Measurements from ENCODE around the gene GRB7.
"Not testable (repeated sequence)": the region's sequence is repeated elsewhere in the genome, so short reads cannot be mapped to it uniquely, and the experiment has no call there.

GRB7 gene

DNA sequence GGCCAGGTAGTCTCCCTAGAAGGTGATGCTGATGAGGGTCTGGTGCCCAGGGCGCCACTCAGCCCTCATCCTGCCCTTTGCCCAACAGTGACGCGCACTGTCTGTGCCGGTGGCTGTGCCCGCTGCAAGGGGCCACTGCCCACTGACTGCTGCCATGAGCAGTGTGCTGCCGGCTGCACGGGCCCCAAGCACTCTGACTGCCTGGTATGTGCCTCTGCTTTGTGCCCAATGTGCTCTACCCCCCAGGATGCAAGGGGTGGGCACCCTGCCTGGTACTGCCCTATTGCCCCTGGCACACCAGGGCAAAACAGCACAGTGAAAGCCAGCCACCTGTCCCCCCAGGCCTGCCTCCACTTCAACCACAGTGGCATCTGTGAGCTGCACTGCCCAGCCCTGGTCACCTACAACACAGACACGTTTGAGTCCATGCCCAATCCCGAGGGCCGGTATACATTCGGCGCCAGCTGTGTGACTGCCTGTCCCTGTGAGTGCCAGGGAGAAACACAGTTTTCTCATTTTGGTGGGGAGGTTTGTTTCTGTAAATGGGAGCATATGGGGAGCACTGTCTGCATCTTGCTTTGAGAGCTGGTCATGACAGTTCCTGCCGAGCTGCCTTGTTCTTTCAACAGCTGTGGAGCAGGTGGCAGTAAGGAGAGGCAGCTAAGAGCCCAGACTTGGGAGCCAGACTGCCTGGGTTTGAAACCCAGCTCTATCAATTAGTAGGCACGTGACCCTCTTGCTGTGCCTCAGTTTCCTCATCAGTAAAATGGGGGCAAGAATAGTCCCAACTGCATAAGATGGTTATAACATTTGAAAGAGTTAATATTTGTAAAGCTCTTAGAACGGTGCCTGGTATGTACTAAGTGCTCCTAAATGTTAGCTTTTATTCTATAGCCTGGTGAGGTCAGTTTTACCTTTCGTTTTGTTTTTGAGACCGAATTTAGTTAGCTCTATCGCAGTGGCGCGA is 27.5 kb upstream of the GRB7 start:
- DNase-seq (ENCODE audit: low read depth): no peak

DNA sequence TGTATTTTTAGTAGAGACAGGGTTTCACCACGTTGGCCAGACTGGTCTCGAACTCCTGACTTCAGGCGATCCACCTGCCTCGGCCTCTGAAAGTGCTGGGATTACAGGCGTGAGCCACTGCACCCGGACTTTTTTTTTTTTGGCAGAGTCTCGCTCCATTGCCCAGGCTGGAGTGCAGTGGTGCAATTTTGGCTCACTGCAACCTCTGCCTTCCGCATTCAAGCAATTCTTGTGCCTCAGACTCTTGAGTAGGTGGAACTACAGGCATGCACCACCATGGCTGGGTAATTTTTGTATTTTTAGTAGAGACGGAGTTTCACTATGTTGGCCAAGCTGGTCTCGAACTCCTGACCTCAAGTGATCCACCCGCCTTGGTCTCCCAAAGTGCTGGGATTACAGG is 26.7 kb upstream of the GRB7 start:
- DNase-seq (ENCODE audit: low read depth): not testable (repeated sequence)

DNA sequence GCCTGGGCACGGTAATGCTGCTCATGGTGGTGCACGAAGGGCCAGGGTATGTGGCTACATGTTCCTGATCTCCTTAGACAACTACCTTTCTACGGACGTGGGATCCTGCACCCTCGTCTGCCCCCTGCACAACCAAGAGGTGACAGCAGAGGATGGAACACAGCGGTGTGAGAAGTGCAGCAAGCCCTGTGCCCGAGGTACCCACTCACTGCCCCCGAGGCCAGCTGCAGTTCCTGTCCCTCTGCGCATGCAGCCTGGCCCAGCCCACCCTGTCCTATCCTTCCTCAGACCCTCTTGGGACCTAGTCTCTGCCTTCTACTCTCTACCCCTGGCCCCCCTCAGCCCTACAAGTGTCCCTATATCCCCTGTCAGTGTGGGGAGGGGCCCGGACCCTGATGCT is 25.9 kb upstream of the GRB7 start:
- DNase-seq (ENCODE audit: low read depth): no peak

DNA sequence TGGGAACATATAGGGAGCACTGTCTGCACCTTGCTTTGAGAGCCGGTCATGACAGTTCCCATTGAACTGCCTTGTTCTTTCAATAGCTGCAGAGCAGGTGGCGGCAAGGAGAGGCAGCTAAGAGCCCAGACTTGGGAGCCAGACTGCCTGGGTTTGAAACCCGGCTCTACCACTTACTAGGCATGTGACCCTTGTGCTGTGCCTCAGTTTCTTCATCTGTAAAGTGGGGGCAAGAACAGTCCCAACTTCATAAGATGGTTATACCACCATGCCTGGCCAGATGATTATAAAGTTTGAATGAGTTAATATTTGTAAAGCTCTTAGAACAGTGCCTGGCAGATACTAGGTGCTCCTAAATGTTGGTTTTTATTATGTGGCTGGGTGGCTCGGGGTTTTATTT is 23.5 kb upstream of the GRB7 start:
- no peak for DNase-seq (ENCODE audit: low read depth)

DNA sequence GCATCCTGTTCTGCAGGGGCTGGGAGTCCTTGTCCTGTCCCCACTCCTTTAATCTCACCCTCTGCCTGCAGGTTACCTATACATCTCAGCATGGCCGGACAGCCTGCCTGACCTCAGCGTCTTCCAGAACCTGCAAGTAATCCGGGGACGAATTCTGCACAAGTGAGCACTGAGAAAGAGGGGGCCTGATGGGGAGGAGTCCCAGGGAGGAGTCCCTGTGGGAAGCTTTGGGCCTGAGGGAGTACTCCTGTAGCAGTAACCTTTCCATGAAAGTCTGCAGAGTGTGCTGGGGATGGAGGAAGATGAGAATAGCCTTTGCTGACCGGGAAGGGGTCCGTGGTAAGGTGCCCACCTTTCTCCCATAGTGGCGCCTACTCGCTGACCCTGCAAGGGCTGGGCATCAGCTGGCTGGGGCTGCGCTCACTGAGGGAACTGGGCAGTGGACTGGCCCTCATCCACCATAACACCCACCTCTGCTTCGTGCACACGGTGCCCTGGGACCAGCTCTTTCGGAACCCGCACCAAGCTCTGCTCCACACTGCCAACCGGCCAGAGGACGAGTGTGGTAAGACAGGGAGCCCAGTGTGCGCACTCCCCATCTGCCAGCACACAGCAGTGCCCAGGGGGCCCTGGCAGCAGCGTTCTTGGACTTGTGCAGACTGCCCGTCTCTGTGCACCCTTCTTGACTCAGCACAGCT is 22.2 kb upstream of the GRB7 start:
- DNase-seq (ENCODE audit: low read depth): no peak

DNA sequence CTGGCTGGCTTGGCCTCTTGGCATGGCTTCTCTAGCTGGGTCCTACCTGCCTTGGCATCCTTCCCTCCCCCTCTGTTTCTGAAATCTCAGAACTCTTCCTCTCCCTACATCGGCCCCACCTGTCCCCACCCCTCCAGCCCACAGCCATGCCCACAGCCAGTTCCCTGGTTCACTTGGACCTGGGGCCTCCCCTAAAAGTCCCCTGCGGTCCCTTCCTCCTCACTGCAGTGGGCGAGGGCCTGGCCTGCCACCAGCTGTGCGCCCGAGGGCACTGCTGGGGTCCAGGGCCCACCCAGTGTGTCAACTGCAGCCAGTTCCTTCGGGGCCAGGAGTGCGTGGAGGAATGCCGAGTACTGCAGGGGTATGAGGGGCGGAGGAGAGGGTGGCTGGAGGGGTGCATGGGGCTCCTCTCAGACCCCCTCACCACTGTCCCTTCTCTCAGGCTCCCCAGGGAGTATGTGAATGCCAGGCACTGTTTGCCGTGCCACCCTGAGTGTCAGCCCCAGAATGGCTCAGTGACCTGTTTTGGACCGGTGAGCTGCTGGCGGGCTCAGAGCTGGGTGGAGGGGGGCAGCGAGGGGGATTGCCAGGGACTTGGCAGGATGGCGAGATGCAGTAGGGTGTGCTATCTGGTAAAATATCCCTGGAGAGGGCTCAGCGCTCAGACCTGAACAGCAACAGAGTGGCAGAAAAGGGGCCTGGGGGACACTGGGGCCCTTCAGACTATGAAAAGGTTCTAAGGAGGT is 21.5 kb upstream of the GRB7 start:
- DNase-seq (ENCODE audit: low read depth): no peak

DNA sequence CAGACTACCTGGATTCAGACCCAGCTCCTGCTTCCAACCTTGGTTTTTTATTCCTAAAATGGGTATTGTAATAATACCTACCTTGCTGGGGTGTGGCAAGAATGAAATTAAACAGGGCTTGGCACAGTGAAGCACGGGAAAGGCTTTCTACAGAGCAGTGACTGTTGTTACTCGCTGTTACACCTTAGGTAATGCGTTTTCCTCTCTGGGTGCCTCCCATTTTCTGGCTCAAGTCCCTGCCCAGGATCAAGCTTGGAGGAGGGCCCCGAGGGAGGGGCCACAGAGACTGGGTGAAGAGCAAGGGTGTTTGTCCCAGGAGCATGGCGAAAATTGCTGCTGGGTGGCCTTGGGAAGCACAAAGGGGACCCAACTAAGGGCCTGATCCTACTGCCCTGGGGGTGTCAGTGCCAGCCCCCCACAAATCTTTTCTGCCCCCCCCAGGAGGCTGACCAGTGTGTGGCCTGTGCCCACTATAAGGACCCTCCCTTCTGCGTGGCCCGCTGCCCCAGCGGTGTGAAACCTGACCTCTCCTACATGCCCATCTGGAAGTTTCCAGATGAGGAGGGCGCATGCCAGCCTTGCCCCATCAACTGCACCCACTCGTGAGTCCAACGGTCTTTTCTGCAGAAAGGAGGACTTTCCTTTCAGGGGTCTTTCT is 20.7 kb upstream of the GRB7 start:
- DNase-seq (ENCODE audit: low read depth): no peak

DNA sequence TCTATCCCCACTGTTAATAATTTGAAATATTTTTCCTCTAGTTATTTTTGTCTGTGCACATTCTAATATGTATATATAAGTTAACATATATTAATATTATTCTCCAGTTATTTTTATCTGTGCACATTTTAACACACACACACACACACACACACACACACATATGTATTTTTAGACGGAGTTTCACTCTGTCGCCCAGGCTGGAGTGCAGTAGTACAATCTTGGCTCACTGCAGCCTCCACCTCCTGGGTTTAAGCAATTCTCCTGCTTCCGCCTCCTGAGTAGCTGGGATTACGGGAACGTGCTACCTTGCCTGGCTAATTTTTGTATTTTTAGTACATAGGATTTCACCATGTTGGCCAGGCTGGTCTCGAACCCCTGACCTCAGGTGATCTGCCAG is 20.1 kb upstream of the GRB7 start:
- DNase-seq (ENCODE audit: low read depth): no peak

DNA sequence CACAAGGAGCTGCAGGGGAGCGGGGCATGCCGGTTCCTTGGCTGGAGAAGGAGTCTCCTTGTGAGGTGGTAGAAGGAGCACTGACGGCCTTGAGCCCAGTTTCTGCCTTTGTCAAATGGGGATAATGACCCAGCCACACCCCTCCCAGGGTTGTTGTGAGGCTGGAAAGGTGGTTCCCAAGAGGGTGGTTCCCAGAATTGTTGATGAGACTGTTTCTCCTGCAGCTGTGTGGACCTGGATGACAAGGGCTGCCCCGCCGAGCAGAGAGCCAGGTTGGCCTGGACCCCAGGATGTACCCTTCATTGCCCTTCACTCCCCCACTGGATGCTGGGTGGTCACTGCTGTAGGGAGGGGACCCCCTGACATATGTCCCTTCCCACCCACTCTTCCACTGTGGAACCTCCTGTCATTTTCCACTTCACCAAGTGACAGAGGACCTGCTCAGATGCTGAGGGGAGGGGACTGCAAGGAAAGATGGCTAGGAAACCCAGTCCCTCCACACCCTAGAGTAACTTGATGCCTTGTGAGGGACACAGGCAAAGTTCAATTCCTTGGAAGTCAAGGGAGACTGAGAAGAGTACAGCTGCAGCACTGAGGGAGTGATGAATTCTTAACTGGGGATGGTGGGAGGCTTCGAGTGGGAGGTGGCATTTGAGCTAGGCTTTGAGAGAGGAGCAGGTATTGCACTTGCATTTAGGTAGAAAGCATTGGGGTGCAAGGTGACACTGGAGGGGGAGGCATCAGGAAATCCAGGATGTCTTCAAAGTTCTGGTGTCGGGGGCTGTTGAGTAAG is 18.0 kb upstream of the GRB7 start:
- no peak for DNase-seq (ENCODE audit: low read depth)

DNA sequence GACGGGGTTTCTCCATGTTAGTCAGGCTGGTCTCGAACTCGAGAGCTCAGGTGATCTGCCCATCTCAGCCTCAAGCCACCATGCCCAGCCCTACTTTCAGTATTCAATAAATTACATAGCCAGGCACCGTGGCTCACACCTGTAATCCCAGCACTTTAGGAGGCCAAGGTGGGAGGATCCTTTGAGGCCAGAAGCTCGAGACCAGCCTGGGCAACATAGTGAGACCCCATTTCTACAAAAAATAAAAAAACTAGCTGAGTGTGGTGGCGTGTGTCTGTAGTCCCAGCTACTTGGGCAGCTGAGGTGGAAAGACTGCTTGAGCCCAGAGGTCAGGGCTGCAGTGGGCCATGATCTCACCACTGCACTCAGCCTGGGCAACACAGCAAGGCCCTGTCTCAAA is 15.6 kb upstream of the GRB7 start:
- DNase-seq (ENCODE audit: low read depth): no peak

DNA sequence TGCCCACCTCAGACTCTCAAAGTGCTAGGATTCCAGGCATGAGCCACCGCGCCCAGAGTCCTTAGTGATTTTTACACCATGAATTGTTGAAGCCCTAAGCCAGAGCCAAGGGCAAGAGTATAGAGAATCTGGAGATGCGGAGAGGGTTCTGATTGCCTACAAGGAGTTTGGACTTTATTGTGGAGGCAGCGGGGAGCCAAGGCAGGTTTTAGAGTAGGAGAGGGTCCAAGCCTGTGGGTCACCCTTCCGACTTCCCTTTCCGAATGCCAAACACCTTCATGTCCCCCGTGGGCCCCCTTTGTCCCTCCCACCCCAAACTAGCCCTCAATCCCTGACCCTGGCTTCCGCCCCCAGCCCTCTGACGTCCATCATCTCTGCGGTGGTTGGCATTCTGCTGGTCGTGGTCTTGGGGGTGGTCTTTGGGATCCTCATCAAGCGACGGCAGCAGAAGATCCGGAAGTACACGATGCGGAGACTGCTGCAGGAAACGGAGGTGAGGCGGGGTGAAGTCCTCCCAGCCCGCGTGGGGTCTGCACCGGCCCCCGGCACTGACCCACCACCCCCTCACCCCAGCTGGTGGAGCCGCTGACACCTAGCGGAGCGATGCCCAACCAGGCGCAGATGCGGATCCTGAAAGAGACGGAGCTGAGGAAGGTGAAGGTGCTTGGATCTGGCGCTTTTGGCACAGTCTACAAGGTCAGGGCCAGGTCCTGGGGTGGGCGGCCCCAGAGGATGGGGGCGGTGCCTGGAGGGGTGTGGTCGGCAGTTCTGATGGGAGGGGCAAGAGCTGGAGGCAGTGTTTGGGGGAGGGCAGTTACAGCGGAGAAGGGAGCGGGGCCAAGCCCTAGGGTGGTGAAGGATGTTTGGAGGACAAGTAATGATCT is 14.5 kb upstream of the GRB7 start:
- DNase-seq (ENCODE audit: low read depth): no peak

DNA sequence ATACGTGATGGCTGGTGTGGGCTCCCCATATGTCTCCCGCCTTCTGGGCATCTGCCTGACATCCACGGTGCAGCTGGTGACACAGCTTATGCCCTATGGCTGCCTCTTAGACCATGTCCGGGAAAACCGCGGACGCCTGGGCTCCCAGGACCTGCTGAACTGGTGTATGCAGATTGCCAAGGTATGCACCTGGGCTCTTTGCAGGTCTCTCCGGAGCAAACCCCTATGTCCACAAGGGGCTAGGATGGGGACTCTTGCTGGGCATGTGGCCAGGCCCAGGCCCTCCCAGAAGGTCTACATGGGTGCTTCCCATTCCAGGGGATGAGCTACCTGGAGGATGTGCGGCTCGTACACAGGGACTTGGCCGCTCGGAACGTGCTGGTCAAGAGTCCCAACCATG is 13.0 kb upstream of the GRB7 start:
- no peak for DNase-seq (ENCODE audit: low read depth)

DNA sequence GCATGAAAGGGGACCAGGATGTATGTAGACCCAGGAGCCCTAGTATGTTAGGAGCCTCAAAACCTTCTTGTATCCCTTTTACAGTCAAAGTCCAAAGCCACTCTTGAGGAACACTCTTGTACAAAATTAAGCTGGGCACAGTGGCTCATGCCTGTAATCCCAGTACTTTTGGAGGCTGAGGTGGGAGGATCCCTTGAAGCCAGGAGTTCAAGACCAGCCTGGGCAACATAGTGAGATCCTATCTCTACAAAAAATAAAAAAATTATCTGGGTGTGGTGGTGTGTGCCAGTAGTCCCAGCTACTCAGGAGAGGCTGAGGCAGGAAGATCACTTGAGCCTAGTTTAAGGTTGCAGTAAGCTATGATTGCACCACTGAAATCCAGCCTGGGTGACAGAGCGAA is 11.8 kb upstream of the GRB7 start:
- not testable (repeated sequence) for DNase-seq (ENCODE audit: low read depth)

DNA sequence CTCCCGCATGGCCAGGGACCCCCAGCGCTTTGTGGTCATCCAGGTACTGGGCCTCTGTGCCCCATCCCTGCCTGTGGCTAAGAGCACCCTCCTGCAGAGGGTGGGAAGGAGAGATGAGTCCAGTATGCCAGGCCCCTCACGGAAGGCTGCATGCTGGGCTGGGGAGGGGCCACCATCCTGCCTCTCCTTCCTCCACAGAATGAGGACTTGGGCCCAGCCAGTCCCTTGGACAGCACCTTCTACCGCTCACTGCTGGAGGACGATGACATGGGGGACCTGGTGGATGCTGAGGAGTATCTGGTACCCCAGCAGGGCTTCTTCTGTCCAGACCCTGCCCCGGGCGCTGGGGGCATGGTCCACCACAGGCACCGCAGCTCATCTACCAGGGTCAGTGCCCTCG is 11.1 kb upstream of the GRB7 start:
- no peak for DNase-seq (ENCODE audit: low read depth)

DNA sequence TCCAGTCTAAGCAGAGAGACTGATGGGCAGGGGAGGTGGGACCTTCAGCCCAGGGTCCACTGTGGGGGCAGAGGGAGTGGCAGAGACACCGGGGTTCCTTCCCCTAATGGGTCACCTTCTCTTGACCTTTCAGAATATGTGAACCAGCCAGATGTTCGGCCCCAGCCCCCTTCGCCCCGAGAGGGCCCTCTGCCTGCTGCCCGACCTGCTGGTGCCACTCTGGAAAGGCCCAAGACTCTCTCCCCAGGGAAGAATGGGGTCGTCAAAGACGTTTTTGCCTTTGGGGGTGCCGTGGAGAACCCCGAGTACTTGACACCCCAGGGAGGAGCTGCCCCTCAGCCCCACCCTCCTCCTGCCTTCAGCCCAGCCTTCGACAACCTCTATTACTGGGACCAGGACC is 10.2 kb upstream of the GRB7 start:
- no peak for DNase-seq (ENCODE audit: low read depth)

DNA sequence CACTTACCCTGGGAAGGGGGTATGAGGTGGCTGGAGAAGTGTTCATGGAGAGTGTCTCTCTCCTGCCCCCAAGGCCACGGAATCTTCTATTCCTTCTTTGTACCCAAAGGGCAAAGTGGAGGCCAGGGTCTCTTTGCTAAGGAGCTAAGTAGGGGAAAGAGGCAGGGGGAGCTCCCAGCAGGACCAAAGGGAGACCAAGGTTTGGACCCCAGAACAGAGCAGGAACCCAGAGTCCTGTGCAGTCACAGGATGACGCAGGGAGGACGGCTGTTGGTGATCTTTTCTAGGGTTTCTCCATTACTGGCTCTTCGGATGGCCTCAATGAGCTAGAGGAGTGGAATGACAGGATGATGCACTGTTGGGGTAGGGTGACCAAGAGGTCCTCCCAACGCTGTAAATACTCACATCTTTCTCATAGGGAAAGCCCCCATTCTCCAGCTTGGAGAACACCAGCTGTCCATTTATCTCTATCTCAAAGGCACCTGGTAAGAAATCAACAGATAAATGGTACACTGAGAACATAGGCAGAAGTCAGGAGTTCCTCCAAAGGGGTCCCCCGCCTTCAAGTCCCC is 8.4 kb upstream of the GRB7 start:
- DNase-seq (ENCODE audit: low read depth): no peak

DNA sequence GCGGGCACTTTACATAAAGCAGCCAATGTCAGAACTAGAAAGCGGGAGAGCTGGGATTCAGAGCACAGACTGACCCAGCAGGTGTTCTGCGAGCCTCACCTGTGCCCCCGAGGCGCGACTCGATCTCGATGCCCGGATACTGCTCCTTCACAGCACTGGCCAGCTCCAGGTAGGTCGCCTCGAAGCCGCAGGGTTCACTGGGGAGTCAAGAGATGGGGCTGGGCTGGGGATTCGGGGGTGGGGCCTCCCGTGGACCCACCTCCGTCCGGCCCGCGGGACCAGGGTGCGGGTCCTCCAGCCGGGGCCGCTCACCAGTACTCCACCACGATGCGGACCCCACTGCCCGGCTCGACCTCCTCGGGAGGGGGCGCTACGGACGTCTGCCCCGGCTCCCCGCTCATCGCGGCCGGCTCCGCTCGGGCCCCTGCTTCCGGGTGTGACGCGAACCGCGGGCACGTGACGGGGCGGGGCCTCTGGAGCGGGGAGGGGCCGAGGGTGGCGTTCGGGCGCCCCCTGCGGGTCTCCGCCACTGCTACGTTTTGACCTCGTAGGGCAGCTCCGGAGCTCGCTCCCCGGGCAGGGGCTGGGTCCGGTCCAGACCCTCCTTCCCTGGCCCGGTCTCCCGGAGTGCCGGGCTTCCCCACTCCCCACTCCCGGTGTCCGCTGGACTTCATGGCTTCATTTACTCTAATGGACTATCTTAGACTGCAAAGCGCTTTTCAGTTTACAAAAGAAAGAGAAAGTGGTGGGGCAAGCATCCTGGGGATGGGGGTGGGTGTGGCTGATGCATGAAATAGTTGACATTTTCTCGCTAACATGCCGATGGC is 7.4 kb upstream of the GRB7 start, which contains the start of gene MIEN1:
Gene MIEN1, minus strand, starts transcription at position 438 of the 827 bp plus-strand sequence. Its CDS starts 37 bp downstream, at position 401.
- DNase-seq (ENCODE audit: low read depth): peak; percentile 98

DNA sequence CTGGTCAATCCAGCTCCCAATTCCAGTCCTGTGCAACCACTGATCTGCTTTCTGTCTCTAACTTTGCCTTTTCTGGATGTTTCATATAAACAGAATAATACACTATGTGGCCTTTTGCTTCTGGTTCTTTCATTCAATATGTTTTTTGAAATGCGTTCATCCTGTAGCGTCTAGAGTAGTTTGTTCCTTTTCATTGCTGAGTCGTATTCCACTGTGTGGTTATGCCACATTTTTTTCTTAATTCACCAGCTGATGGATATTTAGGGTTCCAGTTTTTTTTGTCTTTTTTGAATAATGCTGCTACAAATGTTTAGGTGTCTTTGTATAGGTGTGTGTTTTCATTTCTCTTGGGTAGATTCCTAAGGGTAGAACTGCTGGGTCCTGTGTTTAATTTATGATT is 5.2 kb upstream of the GRB7 start:
- no peak for DNase-seq (ENCODE audit: low read depth)

DNA sequence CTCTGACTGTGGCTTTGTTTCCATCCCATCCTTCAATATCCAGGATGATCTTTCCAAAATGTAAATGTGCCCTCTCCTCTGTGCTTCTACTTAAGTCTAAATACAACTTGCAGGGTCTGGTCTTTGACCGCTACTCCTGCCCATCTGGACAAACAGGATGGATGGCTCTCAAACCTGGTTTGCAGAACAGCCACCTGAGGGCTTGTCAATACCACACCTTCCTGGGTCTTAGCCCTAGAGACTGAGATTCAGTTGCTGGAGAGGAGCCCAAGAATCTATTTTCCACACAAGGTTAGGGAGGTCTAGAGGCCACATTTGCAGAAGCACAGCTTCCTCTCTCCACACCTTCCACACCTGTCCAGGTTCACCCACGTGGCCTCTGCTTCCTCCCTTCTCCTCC is 1.9 kb upstream of the GRB7 start:
- no peak for DNase-seq (ENCODE audit: low read depth)
